Activated T-helper 1 cell treated with anti-CD3 and anti-CD28 coated beads, Interleukin-2, amount 50 U/mL, for 16 hours (primary cell): ENCODE results near the gene NPR1.
A peak's percentile ranks its signal among the peaks of the same experiment; 100 is the strongest.
"Not testable (repeated sequence)": the region's sequence is repeated elsewhere in the genome, so short reads cannot be mapped to it uniquely, and the experiment has no call there.

ENCODE experiments used
- DNase-seq, 2 donors: peaks; one replicate each; pipeline ENCODE4 v3.0.0-alpha.2; 2020; ENCODE audit warnings: low read depth in 1 of 2, low spot score in 1 of 2

The NPR1 gene

GRCh38 chr1:153649137-153649862 lies 29.2 kb upstream of the NPR1 start:
- DNase-seq, result no peak

GRCh38 chr1:153649863-153650235 lies 28.6 kb upstream of the NPR1 start:
- no peak for DNase-seq

GRCh38 chr1:153651771-153652170 lies 26.7 kb upstream of the NPR1 start:
- no peak for DNase-seq

GRCh38 chr1:153652805-153653500 lies 25.5 kb upstream of the NPR1 start:
- no peak for DNase-seq

- DNase-seq, result no peak
Observed at GRCh38 chr1:153655333-153655732, 23.2 kb upstream of the NPR1 start.

- peak; percentile 77 to 82 for DNase-seq
Observed at GRCh38 chr1:153658400-153659174, 19.9 kb upstream of the NPR1 start, which contains the start of gene SNAPIN. Gene SNAPIN, plus strand, starts transcription at chr1:153658703. Its CDS starts 41 bp downstream, at chr1:153658744.

- no peak for DNase-seq
Observed at GRCh38 chr1:153659175-153659534, 19.3 kb upstream of the NPR1 start.

- no peak for DNase-seq
Observed at GRCh38 chr1:153659656-153660055, 18.8 kb upstream of the NPR1 start.

- DNase-seq, result no peak
Observed at GRCh38 chr1:153661111-153661708, 17.3 kb upstream of the NPR1 start.

- no peak for DNase-seq
Observed at GRCh38 chr1:153662269-153662668, 16.2 kb upstream of the NPR1 start.

GRCh38 chr1:153663211-153663610 lies 15.3 kb upstream of the NPR1 start:
- no peak for DNase-seq

GRCh38 chr1:153667439-153667838 lies 11.0 kb upstream of the NPR1 start:
- DNase-seq, result no peak

- DNase-seq, result not testable (repeated sequence)
Observed at GRCh38 chr1:153668672-153669071, 9.8 kb upstream of the NPR1 start.

GRCh38 chr1:153669606-153670005 lies 8.9 kb upstream of the NPR1 start:
- DNase-seq, result no peak

- DNase-seq, result no peak
Observed at GRCh38 chr1:153670257-153670858, 8.1 kb upstream of the NPR1 start.

- peak; percentile 92 to 93 for DNase-seq
Observed at GRCh38 chr1:153670859-153671627, 7.4 kb upstream of the NPR1 start, which contains the start of gene ILF2. Gene ILF2, minus strand, starts transcription at chr1:153670993. Its CDS starts 71 bp downstream, at chr1:153670922.

GRCh38 chr1:153671628-153672353 lies 6.7 kb upstream of the NPR1 start:
- DNase-seq, result not testable (repeated sequence)

GRCh38 chr1:153673511-153673910 lies 5.0 kb upstream of the NPR1 start:
- no peak for DNase-seq

GRCh38 chr1:153677718-153678518 lies 570 bp upstream of the NPR1 start:
- no peak for DNase-seq
